PC-9 (cell line): ENCODE results near the gene PTGIR. TPM values are rescaled to one million over a fixed set of nuclear protein-coding genes. Genes with fewer than 3 reads are reported as not detected.

Source experiments
- BruUV-seq: library from RNA; stranded (reverse); fragments of 400-500 nt; replicated peaks from 2 replicates; lab custom pipeline; 2021; lab: Mats Ljungman, UMichigan
- CTCF ChIA-PET: fragments of 300-600 bp; sonication (Branson Sonifier 250); formaldehyde crosslinking; loops from one replicate; lab custom pipeline; 2022; ENCODE audit warnings: antibody characterized with exemption; lab: Charles Lee
- POLR2A ChIA-PET: fragments of 300-600 bp; sonication (Branson Sonifier 250); formaldehyde crosslinking; loops from one replicate; lab custom pipeline; 2022; ENCODE audit warnings: antibody characterized with exemption; ENCODE audit not compliant: unreplicated experiment; lab: Charles Lee
- DNase-seq, 2 experiments: peaks; one replicate each; pipeline versions ENCODE4 v3.0.0 to v3.0.0-alpha.2; 2015 to 2022; ENCODE audit warnings: mixed read lengths in 1 of 2
- H2AFZ ChIP-seq: fragments of 200-600 bp; sonication (generic); 2 replicates; pipeline ENCODE4 v1.8.1; 2017; ENCODE audit warnings: antibody characterized with exemption
- H3F3A ChIP-seq: fragments of 200-600 bp; sonication (generic); 2 replicates; pipeline ENCODE4 v1.8.1; 2017; ENCODE audit warnings: antibody characterized with exemption, mild to moderate bottlenecking, low read depth; ENCODE audit not compliant: insufficient read depth
- H3K27ac ChIP-seq: fragments of 200-600 bp; sonication (generic); 2 replicates; pipeline ENCODE4 v1.6.1; 2016; ENCODE audit warnings: mixed run types
- H3K27me3 ChIP-seq: fragments of 200-600 bp; sonication (generic); 2 replicates; pipeline ENCODE4 v1.6.1; 2016; ENCODE audit warnings: low read depth, mixed run types; ENCODE audit not compliant: insufficient read depth
- H3K36me3 ChIP-seq: fragments of 200-600 bp; sonication (generic); 2 replicates; pipeline ENCODE4 v1.6.1; 2016; ENCODE audit warnings: low read depth, mixed run types
- H3K4me1 ChIP-seq: fragments of 200-600 bp; sonication (generic); replicated peaks from 2 replicates; pipeline ENCODE4 v1.6.1; 2016; ENCODE audit warnings: mixed run types; ENCODE audit not compliant: insufficient read depth
- H3K4me2 ChIP-seq: fragments of 200-600 bp; sonication (generic); 2 replicates; pipeline ENCODE4 v1.6.1; 2017; ENCODE audit warnings: mixed run types
- H3K4me3 ChIP-seq: fragments of 200-600 bp; sonication (generic); 2 replicates; pipeline ENCODE4 v1.6.1; 2016; ENCODE audit warnings: mixed run types
- H3K79me2 ChIP-seq: fragments of 200-600 bp; sonication (generic); 2 replicates; pipeline ENCODE4 v1.6.1; 2017; ENCODE audit warnings: low read depth, mixed run types
- H3K9me2 ChIP-seq: fragments of 200-600 bp; sonication (generic); 2 replicates; pipeline ENCODE4 v1.8.1; 2017; ENCODE audit warnings: mild to moderate bottlenecking; ENCODE audit not compliant: insufficient read depth
- H3K9me3 ChIP-seq: fragments of 200-600 bp; sonication (generic); 2 replicates; pipeline ENCODE4 v1.8.1; 2016; ENCODE audit warnings: low read depth; ENCODE audit not compliant: insufficient read depth
- H4K20me1 ChIP-seq: fragments of 200-600 bp; sonication (generic); 2 replicates; pipeline ENCODE4 v1.8.1; 2017; ENCODE audit not compliant: insufficient read depth
- EZH2 ChIP-seq: fragments of 200-600 bp; sonication (generic); IDR thresholded peaks from 2 replicates; pipeline ENCODE4 v1.8.0; 2017; ENCODE audit warnings: antibody characterized with exemption, low read depth
- intact Hi-C: fragments of 100-400 bp; cut with micrococcal nuclease; formaldehyde crosslinking; loops from one replicate; pipeline ENCODE4 v1.10.0; 2022; ENCODE audit not compliant: unreplicated experiment
- total RNA-seq: library from RNA; stranded (reverse); gene quantifications from 2 replicates; pipeline ENCODE4 v1.2.3, GENCODE V29; 2021
- TF ChIP-seq, protein P1 (sequence below): fragments of 200-600 bp; sonication (generic); conservative IDR thresholded peaks from 2 replicates; pipeline ENCODE4 v1.6.1; 2017; ENCODE audit warnings: mixed run types, antibody characterized with exemption, mild to moderate bottlenecking, moderate library complexity

Gene PTGIR
- total RNA-seq, 1 experiment from 2014 or later = 0.28 TPM

GRCh38 chr19:46601318-46602224 is 23.3 kb downstream of the PTGIR start, which contains the start of gene CALM3:
CALM3 (plus strand) TSS chr19:46601330; CDS start chr19:46601435, 105 bp downstream.
- H3K9me3 ChIP-seq = no peaks in the 10 kb centered on the region
- H3K27me3 ChIP-seq = no peaks in the 10 kb centered on the region
- peak within 1 kb of the TSS; percentile 93 for H3K27ac ChIP-seq
- ChIA-PET CTCF (interaction anchor here (0.6 to 2.6 kb wide), 3 partner anchors 12 to 60 kb away, joined by 3 to 11 read pairs (median 4); no protein-coding TSS in a partner anchor), POLR2A (interaction anchor here (0.5 to 0.6 kb wide), 4 partner anchors 24 to 1793 kb away, joined by 3 to 8 read pairs (median 6); partner anchors contain the start of gene PTGIR)
- H4K20me1 ChIP-seq = no peaks in the 10 kb centered on the region
- peaks cover 6% of the 10 kb centered on the region; the same call in 1 of the 2 replicates for H3K36me3 ChIP-seq
- peak within 1 kb of the TSS; percentile 99 for H2AFZ ChIP-seq
- H3K9me2 ChIP-seq = no peaks in the 10 kb centered on the region
- DNase-seq = no peak
- H3K4me1 ChIP-seq = peaks cover 12% of the 10 kb centered on the region; the same call in 1 of the 2 replicates
- H3K4me2 ChIP-seq = peak within 1 kb of the TSS; percentile 89
- TSS peak; percentile 50 for BruUV-seq
- H3F3A ChIP-seq = peaks cover 4% of the 10 kb centered on the region; the same call in 1 of the 2 replicates
- intact Hi-C loops = no loop called here
- TF ChIP-seq, protein P1, sequence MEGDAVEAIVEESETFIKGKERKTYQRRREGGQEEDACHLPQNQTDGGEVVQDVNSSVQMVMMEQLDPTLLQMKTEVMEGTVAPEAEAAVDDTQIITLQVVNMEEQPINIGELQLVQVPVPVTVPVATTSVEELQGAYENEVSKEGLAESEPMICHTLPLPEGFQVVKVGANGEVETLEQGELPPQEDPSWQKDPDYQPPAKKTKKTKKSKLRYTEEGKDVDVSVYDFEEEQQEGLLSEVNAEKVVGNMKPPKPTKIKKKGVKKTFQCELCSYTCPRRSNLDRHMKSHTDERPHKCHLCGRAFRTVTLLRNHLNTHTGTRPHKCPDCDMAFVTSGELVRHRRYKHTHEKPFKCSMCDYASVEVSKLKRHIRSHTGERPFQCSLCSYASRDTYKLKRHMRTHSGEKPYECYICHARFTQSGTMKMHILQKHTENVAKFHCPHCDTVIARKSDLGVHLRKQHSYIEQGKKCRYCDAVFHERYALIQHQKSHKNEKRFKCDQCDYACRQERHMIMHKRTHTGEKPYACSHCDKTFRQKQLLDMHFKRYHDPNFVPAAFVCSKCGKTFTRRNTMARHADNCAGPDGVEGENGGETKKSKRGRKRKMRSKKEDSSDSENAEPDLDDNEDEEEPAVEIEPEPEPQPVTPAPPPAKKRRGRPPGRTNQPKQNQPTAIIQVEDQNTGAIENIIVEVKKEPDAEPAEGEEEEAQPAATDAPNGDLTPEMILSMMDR = no peak
- H3K4me3 ChIP-seq = peak within 1 kb of the TSS; percentile 100
- peaks cover 35% of the 10 kb centered on the region for H3K79me2 ChIP-seq

DNA sequence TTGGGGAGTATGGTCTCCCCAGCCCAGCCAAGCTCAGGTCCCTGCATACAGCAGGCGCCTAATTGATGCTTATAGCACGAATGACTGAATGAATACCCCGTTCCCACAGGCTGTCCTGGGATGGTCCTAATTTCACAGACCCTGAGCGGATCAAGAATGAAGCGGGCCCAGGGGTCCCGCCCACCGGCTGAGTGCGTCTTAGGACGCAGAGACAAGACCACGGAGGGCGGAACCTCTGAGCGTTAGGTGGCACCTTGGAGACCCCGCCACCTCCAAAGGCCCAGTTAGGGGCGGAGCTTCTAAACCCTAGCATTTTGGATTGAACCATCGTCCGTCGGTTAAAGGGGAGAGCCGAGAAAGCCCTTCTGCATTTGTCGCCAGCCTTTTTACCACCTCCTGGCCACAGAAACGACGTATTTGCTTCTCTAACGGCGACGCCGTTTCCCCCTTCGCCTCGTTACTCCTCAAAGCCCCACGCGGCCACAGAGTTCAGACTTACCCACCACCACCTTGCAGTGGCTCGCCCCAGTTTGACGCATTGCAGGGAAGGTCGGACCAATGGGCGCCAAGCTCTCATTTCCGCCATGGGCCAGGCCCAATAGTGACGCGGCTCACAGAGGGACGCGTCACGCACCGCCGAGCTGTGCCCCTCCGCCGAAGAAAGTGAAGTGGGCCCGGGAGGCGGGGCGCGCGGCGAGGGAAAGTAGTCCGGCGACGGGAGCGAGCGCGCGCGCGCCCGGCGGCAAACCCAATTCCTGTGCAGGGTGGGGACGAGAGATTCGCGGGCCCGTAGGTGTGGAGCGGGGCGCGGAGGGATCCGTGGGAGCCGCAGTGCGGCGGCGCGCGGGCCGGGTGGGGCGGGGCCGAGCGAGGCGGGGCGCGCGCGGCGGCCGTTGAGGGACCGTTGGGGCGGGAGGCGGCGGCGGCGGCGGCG is 24.2 kb downstream of the PTGIR start:
- Histone ChIP-seq H2AFZ (peak overlapping the region; percentile 83), H3K27me3 (no peaks in the 10 kb centered on the region)

More for the DNA sequence above, 24.2 kb downstream of the PTGIR start:
- no peak for TF ChIP-seq EZH2
- TF ChIP-seq, protein P1 = no peak
- Histone ChIP-seq H3K9me2 (no peaks in the 10 kb centered on the region), H3K4me1 (peaks cover 12% of the 10 kb centered on the region; the same call in 1 of the 2 replicates), H3F3A (peaks cover 4% of the 10 kb centered on the region; the same call in 1 of the 2 replicates), H3K9me3 (no peaks in the 10 kb centered on the region), H4K20me1 (no peaks in the 10 kb centered on the region), H3K4me3 (peak overlapping the region; percentile 100), H3K79me2 (peaks cover 35% of the 10 kb centered on the region), H3K27ac (peak overlapping the region; percentile 93), H3K4me2 (peak overlapping the region; percentile 70), H3K36me3 (no peaks in the 10 kb centered on the region)
- DNase-seq = peak; percentile 91 to 96
- BruUV-seq = no TSS peak
- ChIA-PET CTCF (interaction anchor here (0.6 to 2.6 kb wide), 5 partner anchors 13 to 897 kb away, joined by 3 to 27 read pairs (median 3); no protein-coding TSS in a partner anchor), POLR2A (interaction anchor here (0.6 to 0.7 kb wide), 4 partner anchors 24 to 324 kb away, joined by 3 to 8 read pairs (median 4); partner anchors contain the start of gene PTGIR)
- intact Hi-C loops = no loop called here
